Tibial nerve (tissue), 4 donors: ENCODE data around the gene HEATR1.

ENCODE experiments used
- EP300 ChIP-seq, 2 donors: sonication (generic); formaldehyde crosslinking; IDR thresholded peaks; one replicate each; pipeline ENCODE4 v1.6.1; 2017; ENCODE audit warnings: antibody characterized with exemption in 2 of 2, mild to moderate bottlenecking in 1 of 2
- POLR2A ChIP-seq, 2 donors: fragments of 450-650 bp; IDR thresholded peaks; one replicate each; pipeline ENCODE4 v1.6.1; 2017; ENCODE audit warnings: antibody characterized with exemption in 2 of 2, mild to moderate bottlenecking in 2 of 2, moderate library complexity in 2 of 2
- TF ChIP-seq, protein P1 (sequence below), 5 experiments: fragments of 200-600 bp in 3 of 5; fragments of 450-650 bp in 2 of 5; sonication (generic) in 3 of 5; IDR thresholded peaks; one replicate each; pipeline ENCODE4 v1.5.1; 2016 to 2019; ENCODE audit warnings: antibody characterized with exemption in 5 of 5, mild to moderate bottlenecking in 3 of 5, moderate library complexity in 2 of 5

- TF ChIP-seq, protein P1, sequence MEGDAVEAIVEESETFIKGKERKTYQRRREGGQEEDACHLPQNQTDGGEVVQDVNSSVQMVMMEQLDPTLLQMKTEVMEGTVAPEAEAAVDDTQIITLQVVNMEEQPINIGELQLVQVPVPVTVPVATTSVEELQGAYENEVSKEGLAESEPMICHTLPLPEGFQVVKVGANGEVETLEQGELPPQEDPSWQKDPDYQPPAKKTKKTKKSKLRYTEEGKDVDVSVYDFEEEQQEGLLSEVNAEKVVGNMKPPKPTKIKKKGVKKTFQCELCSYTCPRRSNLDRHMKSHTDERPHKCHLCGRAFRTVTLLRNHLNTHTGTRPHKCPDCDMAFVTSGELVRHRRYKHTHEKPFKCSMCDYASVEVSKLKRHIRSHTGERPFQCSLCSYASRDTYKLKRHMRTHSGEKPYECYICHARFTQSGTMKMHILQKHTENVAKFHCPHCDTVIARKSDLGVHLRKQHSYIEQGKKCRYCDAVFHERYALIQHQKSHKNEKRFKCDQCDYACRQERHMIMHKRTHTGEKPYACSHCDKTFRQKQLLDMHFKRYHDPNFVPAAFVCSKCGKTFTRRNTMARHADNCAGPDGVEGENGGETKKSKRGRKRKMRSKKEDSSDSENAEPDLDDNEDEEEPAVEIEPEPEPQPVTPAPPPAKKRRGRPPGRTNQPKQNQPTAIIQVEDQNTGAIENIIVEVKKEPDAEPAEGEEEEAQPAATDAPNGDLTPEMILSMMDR (IDR thresholded peaks at IDR 0.05): no peak
- TF ChIP-seq POLR2A (IDR thresholded peaks at IDR 0.05) (no peak), EP300 (IDR thresholded peaks at IDR 0.05) (no peak)
These were observed 25.7 kb downstream of the HEATR1 start for GRCh38 chr1:236578661-236579060.
